ENCODE data around the gene SNCG. TPM values are rescaled to one million over a fixed set of nuclear protein-coding genes. Genes with fewer than 3 reads are reported as not detected.

Gene SNCG
- total and polyA plus RNA-seq, 2 donors (not counting 1 experiment from before 2014, with no cell fraction given), result not detected

GRCh38 chr10:86970162-86970981 is 12.0 kb downstream of the SNCG start:
- Histone ChIP-seq H3K27ac (ENCODE audit: low read length in 2 of 2) (peak overlapping the region; percentile 80 to 86), H3K9me3 (ENCODE audit: control extremely low read depth in 1 of 3, control insufficient read depth in 2 of 3, insufficient read depth in 1 of 3, low read length in 2 of 3) (peaks cover 0 to 20% (median 0%) of the 10 kb centered on the region in 3 donors), H3K79me2 (ENCODE audit: control insufficient read depth, insufficient read depth, low read length) (no peaks in the 10 kb centered on the region), H3K4me2 (replicated peaks; ENCODE audit: low read depth, low read length, poor library complexity, severe bottlenecking) (peak overlapping the region; percentile 99), H3K36me3 (replicated peaks in 1 of 2; ENCODE audit: control extremely low read depth in 1 of 2, control insufficient read depth in 1 of 2, extremely low read depth in 1 of 2, insufficient read depth in 2 of 2, low read length in 1 of 2) (no peaks in the 10 kb centered on the region), H3K9ac (ENCODE audit: low read length) (peak overlapping the region; percentile 80), H3K4me1 (ENCODE audit: control insufficient read depth in 2 of 2, insufficient read depth in 2 of 2, low read length in 2 of 2) (peaks cover 29 to 49% of the 10 kb centered on the region in 2 donors), H3K4me3 (ENCODE audit: control extremely low read depth in 1 of 5, extremely low read depth in 1 of 5, insufficient read depth in 1 of 5, low read depth in 2 of 5, low read length in 4 of 5) (peak overlapping the region in 4 of 5 experiments; percentile 70 to 83 (median 76)), H4K20me1 (ENCODE audit: control insufficient read depth, insufficient read depth, low read length, poor library complexity, severe bottlenecking) (no peaks in the 10 kb centered on the region), H2AFZ (ENCODE audit: insufficient read depth, low read depth, low read length, poor library complexity, severe bottlenecking) (peak overlapping the region; percentile 87), H3K27me3 (replicated peaks in 1 of 4; ENCODE audit: control extremely low read depth in 1 of 4, control insufficient read depth in 3 of 4, insufficient read depth in 4 of 4, low read length in 3 of 4) (peaks cover 0 to 33% (median 15%) of the 10 kb centered on the region in 4 experiments)
- DNase-seq, result no peak
- no peak for ATAC-seq (ENCODE audit: low read depth)
- TF ChIP-seq EZH2 (IDR thresholded peaks at IDR 0.05; ENCODE audit: borderline replicate concordance, insufficient read depth, low read depth, low read length, poor library complexity, severe bottlenecking) (no peak), CTCF (IDR thresholded peaks at IDR 0.05) (no peak)
- H3K9me3 Mint-ChIP-seq (ENCODE audit: insufficient read depth), result no peaks in the 10 kb centered on the region
- CTCF ChIA-PET, result interaction anchor here (0.6 to 3.9 kb wide), 3 partner anchors 31 to 258 kb away, joined by 3 to 19 read pairs (median 4); no protein-coding TSS in a partner anchor
- POLR2A ChIA-PET, result interaction anchor here (0.9 to 1.4 kb wide), 2 partner anchors 125 to 570 kb away, joined by 4 to 10 read pairs; partner anchors contain the start of genes GLUD1 and SHLD2
- peak overlapping the region; percentile 86 for H3K27ac Mint-ChIP-seq
- intact Hi-C loops (cut with micrococcal nuclease), result loop anchor here (2.0 kb wide), 1 partner anchor 214 kb away; the partner anchor contains the start of gene BMPR1A
- WGBS (ENCODE audit: insufficient coverage), result 38% methylated on average over 27 of the region's 30 CpGs
- peak overlapping the region; percentile 91 for H3K4me3 Mint-ChIP-seq
- peaks cover 37% of the 10 kb centered on the region for H3K4me1 Mint-ChIP-seq
- H3K27me3 Mint-ChIP-seq, result peaks cover 7% of the 10 kb centered on the region

All from B cell (primary cell).